22Rv1 (cell line): Measurements from ENCODE around the gene ZNF764.

Experiments used
- CTCF ChIP-seq: fragments of 450-650 bp; IDR thresholded peaks from 2 replicates; pipeline ENCODE4 v1.5.1; 2017; ENCODE audit warnings: mild to moderate bottlenecking
- ZFX ChIP-seq: fragments of 450-650 bp; IDR thresholded peaks from 2 replicates; pipeline ENCODE4 v1.6.1; 2017; ENCODE audit warnings: antibody characterized with exemption, borderline replicate concordance

- no peak for TF ChIP-seq CTCF
- TF ChIP-seq ZFX = no peak
Measured at GRCh38 chr16:30551781-30552180, 6.4 kb downstream of the ZNF764 start.
